ENCODE results near the gene TACSTD2.

GRCh38 chr1:58620926-58621325 lies 43.9 kb upstream of the TACSTD2 start:
- TF ChIP-seq CTCF (conservative IDR thresholded peaks at IDR 0.05; ENCODE audit: low read length), result no peak
- TF ChIP-seq EZH2phosphoT487 (IDR thresholded peaks at IDR 0.05; ENCODE audit: borderline replicate concordance), result no peak
